HCT116 (cell line): ENCODE measurements around the gene S100A10. TPM values are rescaled to one million over a fixed set of nuclear protein-coding genes. Genes with fewer than 3 reads are reported as not detected.

Experiments
- ATAC-seq: fragments of 200-7000 bp; cut with Tn5 transposase; 2 replicates; pipeline ENCODE4 v1.9.1; 2020; ENCODE audit warnings: mild to moderate bottlenecking, moderate library complexity
- BruUV-seq: library from RNA; stranded (reverse); fragments of 400-500 nt; replicated peaks from 2 replicates; lab custom pipeline; 2021; lab: Mats Ljungman, UMichigan
- CTCF ChIA-PET: fragments of 300-600 bp; sonication (Branson Sonifier 250); formaldehyde crosslinking; loops from one replicate; lab custom pipeline; 2021; ENCODE audit warnings: antibody characterized with exemption; lab: Charles Lee
- POLR2A ChIA-PET: fragments of 300-600, 350-600 bp; sonication (Branson Sonifier 250); formaldehyde crosslinking; loops from one replicate; lab custom pipeline; 2021; ENCODE audit warnings: antibody characterized with exemption; lab: Charles Lee
- RAD21 ChIA-PET, 2 experiments: fragments of 300-600 bp; sonication (Branson Sonifier 250); formaldehyde crosslinking; loops; one replicate each; lab custom pipeline; 2023; ENCODE audit warnings: low total read pairs in 2 of 2; ENCODE audit not compliant: uncharacterized antibody in 2 of 2, unreplicated experiment in 2 of 2, low non-redundant PET in 1 of 2; lab: Charles Lee
- DNase-seq: peaks from one replicate; pipeline ENCODE4 v3.0.0-alpha.2; 2010; ENCODE audit warnings: low read depth, low spot score
- H2AFZ ChIP-seq: fragments of 200-600 bp; shearing (Covaris generic), sonication (generic); 2 replicates; pipeline ENCODE4 v1.6.1; 2017; ENCODE audit warnings: low read depth, mixed run types, mixed read lengths, antibody characterized with exemption, low read length; ENCODE audit not compliant: poor library complexity, severe bottlenecking
- H3K27ac ChIP-seq: 2 replicates; pipeline ENCODE4 v1.5.1; 2012; ENCODE audit warnings: low read depth, low read length
- H3K27me3 ChIP-seq: fragments of 200-600 bp; sonication (generic); 2 replicates; pipeline ENCODE4 v1.6.1; 2016; ENCODE audit warnings: mixed run types, low read length, mixed read lengths; ENCODE audit not compliant: insufficient read depth
- H3K36me3 ChIP-seq, 2 experiments: fragments of 200-500 bp in 1 of 2; fragments of 200-600 bp in 1 of 2; sonication (Bioruptor generic) in 1 of 2; sonication (generic) in 1 of 2; 2 replicates each; pipeline versions ENCODE4 v1.5.1 to v1.6.1; 2014 to 2016; ENCODE audit warnings: low read length in 2 of 2, inconsistent platforms in 1 of 2, mixed read lengths in 1 of 2, mixed run types in 1 of 2; ENCODE audit not compliant: insufficient read depth in 2 of 2, control insufficient read depth in 1 of 2
- H3K4me1 ChIP-seq, 2 experiments: fragments of 200-600 bp in 1 of 2; sonication (generic) in 1 of 2; 2 replicates each; pipeline versions ENCODE4 v1.5.1 to v1.6.1; 2012 to 2017; ENCODE audit warnings: low read length in 2 of 2, inconsistent platforms in 1 of 2, mild to moderate bottlenecking in 1 of 2, mixed read lengths in 1 of 2, mixed run types in 1 of 2, moderate library complexity in 1 of 2; ENCODE audit not compliant: insufficient read depth in 2 of 2, control insufficient read depth in 1 of 2
- H3K4me2 ChIP-seq: fragments of 200-600 bp; sonication (generic); 2 replicates; pipeline ENCODE4 v1.6.1; 2017; ENCODE audit warnings: mixed run types, low read length, mixed read lengths
- H3K4me3 ChIP-seq, 2 experiments: fragments of 200-600 bp in 1 of 2; sonication (generic) in 1 of 2; replicated peaks in 1 of 2; 2 replicates each; pipeline ENCODE4 v1.5.1; 2011 to 2016; ENCODE audit warnings: low read length in 2 of 2, control low read depth in 1 of 2, low read depth in 1 of 2, mild to moderate bottlenecking in 1 of 2, mixed read lengths in 1 of 2, mixed run types in 1 of 2
- H3K79me2 ChIP-seq: fragments of 200-600 bp; sonication (generic); 2 replicates; pipeline ENCODE4 v1.6.1; 2017; ENCODE audit warnings: mild to moderate bottlenecking, mixed run types, low read length, moderate library complexity, mixed read lengths; ENCODE audit not compliant: insufficient read depth
- H3K9ac ChIP-seq: fragments of 200-600 bp; sonication (generic); 2 replicates; pipeline ENCODE4 v1.6.1; 2016; ENCODE audit warnings: low read length, mixed read lengths
- H3K9me2 ChIP-seq: fragments of 200-600 bp; sonication (generic), shearing (Covaris generic); 2 replicates; pipeline ENCODE4 v1.6.1; 2017; ENCODE audit warnings: mixed run types, mild to moderate bottlenecking, moderate library complexity; ENCODE audit not compliant: insufficient read depth
- H3K9me3 ChIP-seq, 2 experiments: fragments of 200-500 bp in 1 of 2; fragments of 200-600 bp in 1 of 2; sonication (Bioruptor generic) in 1 of 2; sonication (generic) in 1 of 2; 2 replicates each; pipeline ENCODE4 v1.6.1; 2014 to 2017; ENCODE audit warnings: low read length in 2 of 2, mixed read lengths in 2 of 2, inconsistent platforms in 1 of 2, low read depth in 1 of 2, mild to moderate bottlenecking in 1 of 2, mixed run types in 1 of 2, moderate library complexity in 1 of 2; ENCODE audit not compliant: control insufficient read depth in 1 of 2, insufficient read depth in 1 of 2
- H4K20me1 ChIP-seq: fragments of 200-600 bp; sonication (generic), shearing (Covaris generic); 2 replicates; pipeline ENCODE4 v1.6.1; 2017; ENCODE audit warnings: mixed run types, mild to moderate bottlenecking, moderate library complexity; ENCODE audit not compliant: insufficient read depth
- CBX3 ChIP-seq: IDR thresholded peaks from 2 replicates; pipeline ENCODE4 v1.6.1; 2012; ENCODE audit warnings: low read depth
- CEBPB ChIP-seq: IDR thresholded peaks from 2 replicates; pipeline ENCODE4 v1.6.1; 2012; ENCODE audit warnings: low read depth
- CTCF ChIP-seq, 3 experiments: fragments of 200-600 bp in 1 of 3; sonication (generic) in 1 of 3; IDR thresholded peaks in 2 of 3; conservative IDR thresholded peaks in 1 of 3; 2 replicates each; pipeline ENCODE4 v1.5.1; 2012 to 2017; ENCODE audit warnings: low read depth in 2 of 3, low read length in 2 of 3, antibody characterized with exemption in 1 of 3, borderline replicate concordance in 1 of 3, control low read depth in 1 of 3, mild to moderate bottlenecking in 1 of 3, mixed read lengths in 1 of 3, mixed run types in 1 of 3, moderate library complexity in 1 of 3; ENCODE audit not compliant: insufficient read depth in 1 of 3
- EGR1 ChIP-seq: IDR thresholded peaks from 2 replicates; pipeline ENCODE4 v1.6.1; 2012; ENCODE audit warnings: low read depth
- ELF1 ChIP-seq: IDR thresholded peaks from 2 replicates; pipeline ENCODE4 v1.6.1; 2012; ENCODE audit warnings: low read depth, borderline replicate concordance
- EZH2 ChIP-seq: fragments of 200-600 bp; sonication (generic); IDR thresholded peaks from 2 replicates; pipeline ENCODE4 v1.6.1; 2017; ENCODE audit warnings: antibody characterized with exemption, mixed run types
- EZH2phosphoT487 ChIP-seq: fragments of 200-600 bp; IDR thresholded peaks from 2 replicates; pipeline ENCODE4 v1.6.1; 2018; ENCODE audit warnings: antibody characterized with exemption, borderline replicate concordance
- FOSL1 ChIP-seq: IDR thresholded peaks from 2 replicates; pipeline ENCODE4 v1.6.1; 2012; ENCODE audit warnings: low read depth
- JUND ChIP-seq: IDR thresholded peaks from 2 replicates; pipeline ENCODE4 v1.6.1; 2012
- MAX ChIP-seq: IDR thresholded peaks from 2 replicates; pipeline ENCODE4 v1.6.1; 2012
- POLR2AphosphoS5 ChIP-seq: IDR thresholded peaks from 2 replicates; pipeline ENCODE4 v1.6.1; 2011; ENCODE audit warnings: mild to moderate bottlenecking, low read depth, low read length, moderate library complexity
- RAD21 ChIP-seq: IDR thresholded peaks from 2 replicates; pipeline ENCODE4 v1.6.1; 2012; ENCODE audit warnings: low read depth, mild to moderate bottlenecking
- SRF ChIP-seq: IDR thresholded peaks from 2 replicates; pipeline ENCODE4 v1.6.1; 2012; ENCODE audit warnings: low read depth
- TCF7L2 ChIP-seq: IDR thresholded peaks from 2 replicates; pipeline ENCODE4 v1.7.0; 2011; ENCODE audit warnings: borderline replicate concordance, inconsistent platforms; ENCODE audit not compliant: insufficient read depth, insufficient read length; ENCODE audit errors: extremely low read depth
- YY1 ChIP-seq: IDR thresholded peaks from 2 replicates; pipeline ENCODE4 v1.6.1; 2011; ENCODE audit warnings: low read length, low read depth, moderate library complexity, mild to moderate bottlenecking; ENCODE audit not compliant: insufficient replicate concordance; ENCODE audit errors: extremely low read depth
- ZBTB33 ChIP-seq: IDR thresholded peaks from 2 replicates; pipeline ENCODE4 v1.6.1; 2011; ENCODE audit warnings: mild to moderate bottlenecking, low read length, moderate library complexity; ENCODE audit not compliant: insufficient replicate concordance; ENCODE audit errors: extremely low read depth
- ZFX ChIP-seq: fragments of 450-650 bp; IDR thresholded peaks from 2 replicates; pipeline ENCODE4 v1.6.1; 2017
- ZNF274 ChIP-seq: fragments of 200-500 bp; sonication (Bioruptor generic); IDR thresholded peaks from 2 replicates; pipeline ENCODE4 v1.6.1; 2014; ENCODE audit warnings: mild to moderate bottlenecking, low read depth, low read length, inconsistent platforms
- intact Hi-C: fragments of 100-400 bp; cut with micrococcal nuclease; formaldehyde crosslinking; loops from 2 replicates; pipeline ENCODE4 v1.10.0; 2022
- total RNA-seq: library from RNA; stranded (reverse); gene quantifications from one replicate; pipeline ENCODE4 v1.2.1, GENCODE V29; 2021; ENCODE audit not compliant: unreplicated experiment
- TF ChIP-seq, protein P1 (sequence below): IDR thresholded peaks from 2 replicates; pipeline ENCODE4 v1.6.1; 2012

Gene S100A10
- total RNA-seq, 1 experiment from 2014 or later, result 340 TPM

- TF ChIP-seq CTCF (IDR thresholded peaks at IDR 0.05 in 2 of 3, conservative IDR thresholded peaks at IDR 0.05 in 1 of 3; ENCODE audit: borderline replicate concordance in 1 of 3, insufficient read depth in 1 of 3, low read depth in 2 of 3, low read length in 2 of 3), result no peak
- TF ChIP-seq ZFX, result no peak
- no peak for TF ChIP-seq EZH2
- no peak for TF ChIP-seq CEBPB
- no peak for TF ChIP-seq FOSL1
- TF ChIP-seq EZH2phosphoT487, result no peak
- TF ChIP-seq TCF7L2, result no peak
Measured at GRCh38 chr1:151943591-151943990, 50.1 kb downstream of the S100A10 start (continued).

DNA sequence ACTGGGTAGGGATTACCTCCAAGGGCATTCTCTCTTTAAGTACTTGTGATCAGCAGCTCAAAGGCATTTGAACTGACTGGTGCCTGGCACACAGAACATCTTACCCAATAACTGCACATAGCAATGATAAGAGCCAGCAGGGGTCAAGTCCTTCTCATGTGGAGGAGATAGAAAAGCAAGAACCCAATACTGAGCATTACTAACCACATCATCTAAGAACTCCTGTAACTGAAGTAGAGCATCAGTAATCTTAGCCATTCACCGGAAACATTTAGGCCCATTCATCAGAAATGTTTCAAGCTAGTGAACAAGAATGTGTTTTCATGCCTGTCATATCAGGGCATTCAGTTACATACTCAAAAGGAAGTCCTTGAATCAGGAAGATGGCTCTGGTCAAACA is 50.8 kb downstream of the S100A10 start:
- intact Hi-C loops, result no loop called here
- H3K4me1 ChIP-seq, result peaks cover 29 to 59% of the 10 kb centered on the region in 2 experiments
- H3K9me2 ChIP-seq, result no peaks in the 10 kb centered on the region
- DNase-seq, result no peak
- ChIA-PET RAD21 (no interaction called here), CTCF (no interaction called here), POLR2A (no interaction called here)
- no peaks in the 10 kb centered on the region for H3K79me2 ChIP-seq
- no peaks in the 10 kb centered on the region for H3K9me3 ChIP-seq
- H3K4me2 ChIP-seq, result no peak overlapping the region
- H3K27ac ChIP-seq, result no peak overlapping the region
- no peak overlapping the region for H3K9ac ChIP-seq
- TF ChIP-seq MAX (no peak), CEBPB (no peak), ZNF274 (no peak), ZBTB33 (no peak), SRF (no peak), TCF7L2 (no peak), EZH2 (no peak), ELF1 (no peak), CTCF (IDR thresholded peaks at IDR 0.05 in 2 of 3, conservative IDR thresholded peaks at IDR 0.05 in 1 of 3; ENCODE audit: borderline replicate concordance in 1 of 3, insufficient read depth in 1 of 3, low read depth in 2 of 3, low read length in 2 of 3) (no peak), POLR2AphosphoS5 (no peak), YY1 (no peak), EZH2phosphoT487 (no peak), EGR1 (no peak), JUND (no peak), RAD21 (no peak), CBX3 (no peak)
- TF ChIP-seq, protein P1, sequence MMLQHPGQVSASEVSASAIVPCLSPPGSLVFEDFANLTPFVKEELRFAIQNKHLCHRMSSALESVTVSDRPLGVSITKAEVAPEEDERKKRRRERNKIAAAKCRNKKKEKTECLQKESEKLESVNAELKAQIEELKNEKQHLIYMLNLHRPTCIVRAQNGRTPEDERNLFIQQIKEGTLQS, result no peak
- H3K4me3 ChIP-seq, result no peak overlapping the region
- H3K36me3 ChIP-seq, result no peaks in the 10 kb centered on the region
- no peak for ATAC-seq
- H3K27me3 ChIP-seq, result no peaks in the 10 kb centered on the region
- H4K20me1 ChIP-seq, result no peaks in the 10 kb centered on the region
- no peak overlapping the region for H2AFZ ChIP-seq
- no TSS peak for BruUV-seq
